Panc1 (cell line): Measurements from ENCODE around the gene CHEK2. TPM values are rescaled to one million over a fixed set of nuclear protein-coding genes. Genes with fewer than 3 reads are reported as not detected.

ENCODE experiments used
- ATAC-seq: fragments of 200-7000 bp; cut with Tn5 transposase; 2 replicates; pipeline ENCODE4 v1.9.1; 2020; ENCODE audit warnings: mild to moderate bottlenecking, moderate library complexity
- BruUV-seq: library from RNA; stranded (reverse); fragments of 400-500 nt; replicated peaks from 2 replicates; lab custom pipeline; 2021; lab: Mats Ljungman, UMichigan
- CTCF ChIA-PET: fragments of 300-600 bp; sonication (Branson Sonifier 250); formaldehyde crosslinking; loops from one replicate; lab custom pipeline; 2022; ENCODE audit warnings: antibody characterized with exemption; lab: Charles Lee
- POLR2A ChIA-PET: fragments of 300-600 bp; sonication (Branson Sonifier 250); formaldehyde crosslinking; loops from one replicate; lab custom pipeline; 2022; ENCODE audit warnings: antibody characterized with exemption; lab: Charles Lee
- DNase-seq: peaks from one replicate; pipeline ENCODE4 v3.0.0-alpha.2; 2010; ENCODE audit warnings: low read depth, low spot score
- H3K27ac ChIP-seq: 2 replicates; pipeline ENCODE4 v1.5.1; 2011; ENCODE audit warnings: mild to moderate bottlenecking, low read length, inconsistent platforms
- H3K27me3 ChIP-seq: fragments of 200-500 bp; sonication (Bioruptor generic); 2 replicates; pipeline ENCODE4 v1.6.0; 2014; ENCODE audit warnings: low read length, inconsistent platforms; ENCODE audit not compliant: control insufficient read depth, insufficient read depth
- H3K36me3 ChIP-seq: fragments of 200-500 bp; sonication (Bioruptor generic); 2 replicates; pipeline ENCODE4 v1.5.1; 2014; ENCODE audit warnings: inconsistent platforms, mild to moderate bottlenecking, low read length, moderate library complexity; ENCODE audit not compliant: control insufficient read depth, insufficient read depth
- H3K4me1 ChIP-seq: 2 replicates; pipeline ENCODE4 v1.5.1; 2011; ENCODE audit warnings: inconsistent platforms, mild to moderate bottlenecking, low read length, moderate library complexity; ENCODE audit not compliant: control insufficient read depth, insufficient read depth
- H3K4me3 ChIP-seq, 2 experiments: 2 replicates each; pipeline ENCODE4 v1.5.1; 2011 to 2012; ENCODE audit warnings: low read depth in 2 of 2, low read length in 2 of 2, mild to moderate bottlenecking in 2 of 2, inconsistent platforms in 1 of 2, moderate library complexity in 1 of 2
- H3K9me3 ChIP-seq: fragments of 200-500 bp; sonication (Bioruptor generic); 2 replicates; pipeline ENCODE4 v1.5.1; 2014; ENCODE audit warnings: low read depth, mild to moderate bottlenecking, inconsistent platforms, low read length, moderate library complexity; ENCODE audit not compliant: control insufficient read depth, insufficient read depth
- CTCF ChIP-seq: fragments of 450-650 bp; IDR thresholded peaks from 2 replicates; pipeline ENCODE4 v1.5.1; 2017; ENCODE audit warnings: mild to moderate bottlenecking
- POLR2AphosphoS5 ChIP-seq: IDR thresholded peaks from 2 replicates; pipeline ENCODE4 v1.6.1; 2012; ENCODE audit warnings: mild to moderate bottlenecking, low read depth, low read length, moderate library complexity
- REST ChIP-seq, 2 experiments: IDR thresholded peaks; 2 replicates each; pipeline ENCODE4 v1.6.1; 2011 to 2012; ENCODE audit warnings: low read depth in 2 of 2, control low read depth in 1 of 2, low read length in 1 of 2, mild to moderate bottlenecking in 1 of 2, moderate library complexity in 1 of 2; ENCODE audit not compliant: insufficient read depth in 1 of 2
- SIN3A ChIP-seq: IDR thresholded peaks from 2 replicates; pipeline ENCODE4 v1.6.1; 2012; ENCODE audit warnings: low read depth, mild to moderate bottlenecking, low read length, moderate library complexity, borderline replicate concordance; ENCODE audit not compliant: insufficient read depth
- TCF7L2 ChIP-seq: IDR thresholded peaks from 2 replicates; pipeline ENCODE4 v1.6.1; 2011; ENCODE audit warnings: mild to moderate bottlenecking, low read depth, low read length, inconsistent platforms
- in situ Hi-C: cut with HindIII; loops from 2 replicates; pipeline ENCODE4 v1.10.0; 2016; ENCODE audit warnings: low sequenced_read_pairs, low pct_unique_long_range_greater_than_20kb
- intact Hi-C: fragments of 100-400 bp; cut with micrococcal nuclease; formaldehyde crosslinking; loops from one replicate; pipeline ENCODE4 v1.10.0; 2022; ENCODE audit not compliant: unreplicated experiment
- total RNA-seq: library from RNA; stranded (reverse); gene quantifications from one replicate; pipeline ENCODE4 v1.2.1, GENCODE V29; 2021; ENCODE audit not compliant: unreplicated experiment

CHEK2 gene
- total RNA-seq, 1 experiment from 2014 or later = 29.5 TPM

GRCh38 chr22:28743852-28744251, 2.2 kb upstream of the CHEK2 start:
- Histone ChIP-seq H3K4me1 (peaks cover 8% of the 10 kb centered on the region), H3K36me3 (peaks cover 4% of the 10 kb centered on the region), H3K27ac (peak overlapping the region; percentile 96; the same call in 1 of the 2 replicates), H3K27me3 (no peaks in the 10 kb centered on the region), H3K9me3 (no peaks in the 10 kb centered on the region), H3K4me3 (no peak overlapping the region)
- DNase-seq (no peak), ATAC-seq (no peak)
- TF ChIP-seq REST (IDR thresholded peaks at IDR 0.05; ENCODE audit: insufficient read depth in 1 of 2, low read depth in 2 of 2, low read length in 1 of 2) (no peak), CTCF (no peak), POLR2AphosphoS5 (no peak), TCF7L2 (no peak), SIN3A (no peak)
- CTCF ChIA-PET = no interaction called here
- POLR2A ChIA-PET = no interaction called here
- intact Hi-C loops = no loop called here
- no TSS peak for BruUV-seq
- in situ Hi-C loops = no loop called here

- intact Hi-C loops = no loop called here
- DNase-seq (no peak), ATAC-seq (no peak)
- ChIA-PET POLR2A (no interaction called here), CTCF (interaction anchor here (0.6 to 0.8 kb wide), 2 partner anchors 22 to 315 kb away, joined by 3 to 6 read pairs; no protein-coding TSS in a partner anchor)
- Histone ChIP-seq H3K4me3 (peak overlapping the region; percentile 79 to 91), H3K36me3 (peaks cover 4% of the 10 kb centered on the region), H3K9me3 (no peaks in the 10 kb centered on the region), H3K27ac (peak overlapping the region; percentile 96), H3K4me1 (peaks cover 8% of the 10 kb centered on the region), H3K27me3 (no peaks in the 10 kb centered on the region)
- TF ChIP-seq TCF7L2 (no peak), SIN3A (no peak), POLR2AphosphoS5 (no peak), CTCF (no peak), REST (IDR thresholded peaks at IDR 0.05; ENCODE audit: insufficient read depth in 1 of 2, low read depth in 2 of 2, low read length in 1 of 2) (no peak)
- no TSS peak for BruUV-seq
- in situ Hi-C loops = no loop called here
Measured at GRCh38 chr22:28742562-28742962, 942 bp upstream of the CHEK2 start.
